HCT116 (cell line): ENCODE results near the gene FAM171A2. TPM values are rescaled to one million over a fixed set of nuclear protein-coding genes. Genes with fewer than 3 reads are reported as not detected.

Experiments
- ATAC-seq: fragments of 200-7000 bp; cut with Tn5 transposase; 2 replicates; pipeline ENCODE4 v1.9.1; 2020; ENCODE audit warnings: mild to moderate bottlenecking, moderate library complexity
- BruUV-seq: library from RNA; stranded (reverse); fragments of 400-500 nt; replicated peaks from 2 replicates; lab custom pipeline; 2021; lab: Mats Ljungman, UMichigan
- CTCF ChIA-PET: fragments of 300-600 bp; sonication (Branson Sonifier 250); formaldehyde crosslinking; loops from one replicate; lab custom pipeline; 2021; ENCODE audit warnings: antibody characterized with exemption; lab: Charles Lee
- POLR2A ChIA-PET: fragments of 300-600, 350-600 bp; sonication (Branson Sonifier 250); formaldehyde crosslinking; loops from one replicate; lab custom pipeline; 2021; ENCODE audit warnings: antibody characterized with exemption; lab: Charles Lee
- RAD21 ChIA-PET, 2 experiments: fragments of 300-600 bp; sonication (Branson Sonifier 250); formaldehyde crosslinking; loops; one replicate each; lab custom pipeline; 2023; ENCODE audit warnings: low total read pairs in 2 of 2; ENCODE audit not compliant: uncharacterized antibody in 2 of 2, unreplicated experiment in 2 of 2, low non-redundant PET in 1 of 2; lab: Charles Lee
- DNase-seq: peaks from one replicate; pipeline ENCODE4 v3.0.0-alpha.2; 2010; ENCODE audit warnings: low read depth, low spot score
- H2AFZ ChIP-seq: fragments of 200-600 bp; shearing (Covaris generic), sonication (generic); 2 replicates; pipeline ENCODE4 v1.6.1; 2017; ENCODE audit warnings: low read depth, mixed run types, mixed read lengths, antibody characterized with exemption, low read length; ENCODE audit not compliant: poor library complexity, severe bottlenecking
- H3K27ac ChIP-seq: 2 replicates; pipeline ENCODE4 v1.5.1; 2012; ENCODE audit warnings: low read depth, low read length
- H3K27me3 ChIP-seq: fragments of 200-600 bp; sonication (generic); 2 replicates; pipeline ENCODE4 v1.6.1; 2016; ENCODE audit warnings: mixed run types, low read length, mixed read lengths; ENCODE audit not compliant: insufficient read depth
- H3K36me3 ChIP-seq, 2 experiments: fragments of 200-500 bp in 1 of 2; fragments of 200-600 bp in 1 of 2; sonication (Bioruptor generic) in 1 of 2; sonication (generic) in 1 of 2; 2 replicates each; pipeline versions ENCODE4 v1.5.1 to v1.6.1; 2014 to 2016; ENCODE audit warnings: low read length in 2 of 2, inconsistent platforms in 1 of 2, mixed read lengths in 1 of 2, mixed run types in 1 of 2; ENCODE audit not compliant: insufficient read depth in 2 of 2, control insufficient read depth in 1 of 2
- H3K4me1 ChIP-seq, 2 experiments: fragments of 200-600 bp in 1 of 2; sonication (generic) in 1 of 2; 2 replicates each; pipeline versions ENCODE4 v1.5.1 to v1.6.1; 2012 to 2017; ENCODE audit warnings: low read length in 2 of 2, inconsistent platforms in 1 of 2, mild to moderate bottlenecking in 1 of 2, mixed read lengths in 1 of 2, mixed run types in 1 of 2, moderate library complexity in 1 of 2; ENCODE audit not compliant: insufficient read depth in 2 of 2, control insufficient read depth in 1 of 2
- H3K4me2 ChIP-seq: fragments of 200-600 bp; sonication (generic); 2 replicates; pipeline ENCODE4 v1.6.1; 2017; ENCODE audit warnings: mixed run types, low read length, mixed read lengths
- H3K4me3 ChIP-seq, 2 experiments: fragments of 200-600 bp in 1 of 2; sonication (generic) in 1 of 2; replicated peaks in 1 of 2; 2 replicates each; pipeline ENCODE4 v1.5.1; 2011 to 2016; ENCODE audit warnings: low read length in 2 of 2, control low read depth in 1 of 2, low read depth in 1 of 2, mild to moderate bottlenecking in 1 of 2, mixed read lengths in 1 of 2, mixed run types in 1 of 2
- H3K79me2 ChIP-seq: fragments of 200-600 bp; sonication (generic); 2 replicates; pipeline ENCODE4 v1.6.1; 2017; ENCODE audit warnings: mild to moderate bottlenecking, mixed run types, low read length, moderate library complexity, mixed read lengths; ENCODE audit not compliant: insufficient read depth
- H3K9ac ChIP-seq: fragments of 200-600 bp; sonication (generic); 2 replicates; pipeline ENCODE4 v1.6.1; 2016; ENCODE audit warnings: low read length, mixed read lengths
- H3K9me2 ChIP-seq: fragments of 200-600 bp; sonication (generic), shearing (Covaris generic); 2 replicates; pipeline ENCODE4 v1.6.1; 2017; ENCODE audit warnings: mixed run types, mild to moderate bottlenecking, moderate library complexity; ENCODE audit not compliant: insufficient read depth
- H3K9me3 ChIP-seq, 2 experiments: fragments of 200-500 bp in 1 of 2; fragments of 200-600 bp in 1 of 2; sonication (Bioruptor generic) in 1 of 2; sonication (generic) in 1 of 2; 2 replicates each; pipeline ENCODE4 v1.6.1; 2014 to 2017; ENCODE audit warnings: low read length in 2 of 2, mixed read lengths in 2 of 2, inconsistent platforms in 1 of 2, low read depth in 1 of 2, mild to moderate bottlenecking in 1 of 2, mixed run types in 1 of 2, moderate library complexity in 1 of 2; ENCODE audit not compliant: control insufficient read depth in 1 of 2, insufficient read depth in 1 of 2
- H4K20me1 ChIP-seq: fragments of 200-600 bp; sonication (generic), shearing (Covaris generic); 2 replicates; pipeline ENCODE4 v1.6.1; 2017; ENCODE audit warnings: mixed run types, mild to moderate bottlenecking, moderate library complexity; ENCODE audit not compliant: insufficient read depth
- EGR1 ChIP-seq: IDR thresholded peaks from 2 replicates; pipeline ENCODE4 v1.6.1; 2012; ENCODE audit warnings: low read depth
- EZH2phosphoT487 ChIP-seq: fragments of 200-600 bp; IDR thresholded peaks from 2 replicates; pipeline ENCODE4 v1.6.1; 2018; ENCODE audit warnings: antibody characterized with exemption, borderline replicate concordance
- FOSL1 ChIP-seq: IDR thresholded peaks from 2 replicates; pipeline ENCODE4 v1.6.1; 2012; ENCODE audit warnings: low read depth
- JUND ChIP-seq: IDR thresholded peaks from 2 replicates; pipeline ENCODE4 v1.6.1; 2012
- POLR2A ChIP-seq: IDR thresholded peaks from 2 replicates; pipeline ENCODE4 v1.7.0; 2011; ENCODE audit warnings: borderline replicate concordance; ENCODE audit not compliant: insufficient read depth, insufficient read length; ENCODE audit errors: extremely low read depth
- SRF ChIP-seq: IDR thresholded peaks from 2 replicates; pipeline ENCODE4 v1.6.1; 2012; ENCODE audit warnings: low read depth
- YY1 ChIP-seq: IDR thresholded peaks from 2 replicates; pipeline ENCODE4 v1.6.1; 2011; ENCODE audit warnings: low read length, low read depth, moderate library complexity, mild to moderate bottlenecking; ENCODE audit not compliant: insufficient replicate concordance; ENCODE audit errors: extremely low read depth
- intact Hi-C: fragments of 100-400 bp; cut with micrococcal nuclease; formaldehyde crosslinking; loops from 2 replicates; pipeline ENCODE4 v1.10.0; 2022
- total RNA-seq: library from RNA; stranded (reverse); gene quantifications from one replicate; pipeline ENCODE4 v1.2.1, GENCODE V29; 2021; ENCODE audit not compliant: unreplicated experiment

Gene FAM171A2
- total RNA-seq, 1 experiment from 2014 or later = 18.0 TPM

DNA sequence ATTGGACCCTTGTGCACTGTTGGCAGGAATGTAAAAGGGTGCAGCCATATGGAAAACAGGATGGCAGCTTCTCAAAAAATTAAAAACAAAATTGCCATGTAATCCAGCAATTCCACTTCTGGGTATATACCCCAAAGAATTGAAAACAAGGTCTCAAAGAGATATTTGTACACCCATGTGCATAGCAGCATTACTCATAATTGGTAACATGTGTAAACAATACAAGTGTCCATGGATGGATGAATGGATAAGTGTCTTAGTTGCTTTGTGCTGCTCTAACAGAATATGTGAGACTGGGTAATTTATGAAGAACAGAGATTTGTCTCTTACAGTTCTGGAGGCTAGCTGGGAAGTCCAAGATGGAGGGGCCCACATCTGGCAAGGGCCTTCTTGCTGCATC is 59.0 kb downstream of the FAM171A2 start:
- Histone ChIP-seq H3K27me3 (no peaks in the 10 kb centered on the region), H3K4me3 (no peak overlapping the region), H4K20me1 (no peaks in the 10 kb centered on the region), H3K36me3 (no peaks in the 10 kb centered on the region), H3K9me3 (no peaks in the 10 kb centered on the region), H3K4me1 (peaks cover 3 to 20% of the 10 kb centered on the region in 2 experiments; a peak in 3 of 4 replicates), H3K9me2 (no peaks in the 10 kb centered on the region), H3K9ac (no peak overlapping the region), H3K4me2 (no peak overlapping the region), H2AFZ (no peak overlapping the region), H3K79me2 (no peaks in the 10 kb centered on the region), H3K27ac (no peak overlapping the region)
- TF ChIP-seq SRF (no peak), POLR2A (no peak), EGR1 (no peak), JUND (no peak), YY1 (no peak), FOSL1 (no peak), EZH2phosphoT487 (no peak)
- no TSS peak for BruUV-seq
- intact Hi-C loops = no loop called here
- ChIA-PET RAD21 (no interaction called here), POLR2A (no interaction called here), CTCF (no interaction called here)
- DNase-seq (no peak), ATAC-seq (no peak)

Other genes starting within 250 kb of the FAM171A2 start
- 32.9 TPM for gene HDAC5, start 240.2 kb downstream of the FAM171A2 start, total RNA-seq
- 14.3 TPM for gene HROB, start 221.9 kb downstream of the FAM171A2 start, total RNA-seq
- gene ASB16, start 193.1 kb downstream of the FAM171A2 start, total RNA-seq = 0.37 TPM
- gene TMUB2, start 176.9 kb downstream of the FAM171A2 start, total RNA-seq = 25.1 TPM
- gene ATXN7L3, start 164.0 kb downstream of the FAM171A2 start, total RNA-seq = 86.7 TPM
- gene UBTF, start 144.2 kb downstream of the FAM171A2 start, total RNA-seq = 84.3 TPM
- gene SLC4A1, start 95.7 kb downstream of the FAM171A2 start, total RNA-seq = 0.22 TPM
- gene RUNDC3A, start 55.3 kb downstream of the FAM171A2 start, total RNA-seq = 0.61 TPM
- gene SLC25A39, start 39.0 kb downstream of the FAM171A2 start, total RNA-seq = 326 TPM
- 206 TPM for gene GRN, start 18.6 kb downstream of the FAM171A2 start, total RNA-seq
- 7.6 TPM for gene ITGA2B, start 25.8 kb upstream of the FAM171A2 start, total RNA-seq
- 28.7 TPM for gene GPATCH8, start 139.6 kb upstream of the FAM171A2 start, total RNA-seq
- gene FZD2, start 193.6 kb upstream of the FAM171A2 start, total RNA-seq = 12.8 TPM